GM21526 (cell line): ENCODE data around the gene CSTB.

Experiments used
- ATAC-seq: cut with Tn5 transposase; IDR thresholded peaks from one replicate; pipeline ENCODE4 v1.9.1; 2021; ENCODE audit warnings: moderate library complexity; ENCODE audit not compliant: unreplicated experiment, low FRiP score

CSTB gene

GRCh38 chr21:43752758-43753438 is 23.2 kb downstream of the CSTB start:
- ATAC-seq = no peak

DNA sequence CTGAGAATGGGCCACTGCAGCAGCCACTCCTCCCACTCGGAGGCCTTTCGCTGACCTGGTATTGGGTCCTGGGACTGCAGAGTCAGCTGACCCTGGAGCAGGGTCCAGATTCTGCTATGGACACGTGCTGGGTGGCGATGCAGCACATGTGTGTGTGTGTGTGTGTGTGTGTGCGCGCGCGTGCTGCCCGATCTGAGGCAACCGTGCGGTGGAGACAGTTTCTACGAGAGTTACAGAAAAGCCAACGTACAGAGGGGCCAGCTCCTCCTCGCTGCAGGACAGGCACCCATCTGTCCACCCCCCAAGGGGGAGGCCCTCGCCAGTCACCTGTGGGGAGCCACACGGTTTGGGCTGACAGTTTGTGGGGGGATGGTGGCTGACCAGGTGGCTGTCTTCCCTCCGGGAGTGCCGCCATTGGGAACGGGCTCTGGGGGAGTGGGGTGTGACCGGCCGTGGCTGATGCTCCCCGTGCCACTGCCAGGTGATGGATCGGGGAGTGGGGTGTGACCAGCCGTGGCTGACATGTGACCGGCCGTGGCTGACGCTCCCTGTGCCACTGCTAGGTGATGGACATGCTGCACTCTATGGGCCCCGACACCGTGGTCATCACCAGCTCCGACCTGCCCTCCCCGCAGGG is 24.0 kb downstream of the CSTB start:
- no peak for ATAC-seq

GRCh38 chr21:43750339-43751033 is 25.6 kb downstream of the CSTB start:
- no peak for ATAC-seq

- ATAC-seq = no peak
Measured at GRCh38 chr21:43749651-43750262, 26.4 kb downstream of the CSTB start.

GRCh38 chr21:43748622-43749021 is 27.5 kb downstream of the CSTB start:
- ATAC-seq = no peak

- no peak for ATAC-seq
Measured at GRCh38 chr21:43745772-43746517, 30.2 kb downstream of the CSTB start.

DNA sequence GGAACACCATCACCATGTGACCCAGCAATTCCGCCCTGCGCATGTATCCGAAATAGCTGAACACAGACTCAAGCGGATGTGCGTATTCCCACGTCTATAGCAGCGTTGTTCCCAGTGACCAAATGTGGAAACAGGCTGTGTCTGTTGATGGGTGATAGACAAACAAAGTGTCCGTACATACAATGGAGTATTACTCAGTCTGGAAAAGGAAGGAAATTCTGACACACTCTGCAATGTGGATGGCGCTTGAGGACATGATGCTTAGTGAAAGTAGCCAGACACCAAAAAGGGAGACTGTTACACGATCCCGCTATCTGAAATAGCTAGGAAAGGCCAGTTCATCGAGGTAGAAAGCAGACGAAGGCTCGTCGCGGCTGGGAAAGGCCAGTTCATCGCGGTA is 31.4 kb downstream of the CSTB start:
- no peak for ATAC-seq

DNA sequence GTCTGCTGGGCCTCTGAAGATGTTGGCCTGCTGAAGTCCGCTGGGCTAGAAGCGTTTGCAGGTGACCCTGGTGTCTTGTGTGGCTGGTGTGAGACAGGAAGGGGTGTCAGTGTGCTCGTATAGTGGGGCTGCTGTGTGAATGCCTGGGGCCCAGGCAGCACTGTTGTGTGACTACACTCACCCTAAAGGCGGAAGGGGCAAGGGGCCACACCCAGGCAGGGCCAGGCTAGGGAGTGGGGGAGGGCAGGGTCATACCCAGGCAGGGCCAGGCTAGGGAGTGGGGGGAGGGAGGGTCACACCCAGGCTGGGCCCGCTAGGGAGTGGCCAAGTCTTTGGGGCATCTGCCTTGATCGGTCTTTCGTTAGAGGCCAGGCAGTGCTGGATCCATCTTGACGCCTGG is 32.2 kb downstream of the CSTB start:
- ATAC-seq = no peak

- ATAC-seq = no peak
Measured at GRCh38 chr21:43741423-43742096, 34.5 kb downstream of the CSTB start.

- no peak for ATAC-seq
Measured at GRCh38 chr21:43740497-43741156, 35.5 kb downstream of the CSTB start.

- no peak for ATAC-seq
Measured at GRCh38 chr21:43739621-43740435, 36.3 kb downstream of the CSTB start.

- no peak for ATAC-seq
Measured at GRCh38 chr21:43737158-43737950, 38.8 kb downstream of the CSTB start.

DNA sequence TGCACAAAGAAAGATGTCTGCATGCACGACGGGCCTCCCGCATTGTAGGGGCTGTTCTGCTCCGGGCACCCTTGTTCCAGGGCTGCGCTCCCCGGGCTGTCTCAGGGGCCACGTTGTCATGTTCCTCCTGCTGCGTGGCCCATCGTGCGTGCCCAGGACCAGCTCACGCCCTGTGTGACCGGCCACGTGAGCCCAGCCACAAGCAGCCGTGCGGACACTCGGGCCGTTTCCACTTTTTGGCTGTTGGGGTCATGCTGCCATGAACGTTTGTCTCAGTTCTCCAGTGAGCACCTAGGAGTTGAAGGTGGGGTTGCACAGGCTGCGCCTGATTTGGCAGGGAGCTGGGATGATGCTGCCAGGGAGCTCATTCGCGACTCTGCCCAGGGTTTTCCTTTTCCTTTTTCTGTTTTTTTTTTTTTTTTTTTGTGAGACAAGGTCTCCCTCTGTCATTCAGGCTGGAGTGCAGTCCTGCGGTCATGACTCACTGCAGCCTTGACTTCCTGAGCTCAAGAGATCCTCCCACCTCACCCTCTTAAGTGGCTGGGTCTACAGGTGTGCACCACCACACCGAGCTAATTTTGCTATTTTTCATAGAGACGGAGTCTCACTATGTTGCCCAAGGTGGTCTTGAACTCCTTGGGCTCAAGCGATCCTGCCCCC is 39.8 kb downstream of the CSTB start:
- ATAC-seq = no peak

- ATAC-seq = no peak
Measured at GRCh38 chr21:43735236-43736091, 40.6 kb downstream of the CSTB start.

- ATAC-seq = no peak
Measured at GRCh38 chr21:43734928-43735229, 41.2 kb downstream of the CSTB start.

DNA sequence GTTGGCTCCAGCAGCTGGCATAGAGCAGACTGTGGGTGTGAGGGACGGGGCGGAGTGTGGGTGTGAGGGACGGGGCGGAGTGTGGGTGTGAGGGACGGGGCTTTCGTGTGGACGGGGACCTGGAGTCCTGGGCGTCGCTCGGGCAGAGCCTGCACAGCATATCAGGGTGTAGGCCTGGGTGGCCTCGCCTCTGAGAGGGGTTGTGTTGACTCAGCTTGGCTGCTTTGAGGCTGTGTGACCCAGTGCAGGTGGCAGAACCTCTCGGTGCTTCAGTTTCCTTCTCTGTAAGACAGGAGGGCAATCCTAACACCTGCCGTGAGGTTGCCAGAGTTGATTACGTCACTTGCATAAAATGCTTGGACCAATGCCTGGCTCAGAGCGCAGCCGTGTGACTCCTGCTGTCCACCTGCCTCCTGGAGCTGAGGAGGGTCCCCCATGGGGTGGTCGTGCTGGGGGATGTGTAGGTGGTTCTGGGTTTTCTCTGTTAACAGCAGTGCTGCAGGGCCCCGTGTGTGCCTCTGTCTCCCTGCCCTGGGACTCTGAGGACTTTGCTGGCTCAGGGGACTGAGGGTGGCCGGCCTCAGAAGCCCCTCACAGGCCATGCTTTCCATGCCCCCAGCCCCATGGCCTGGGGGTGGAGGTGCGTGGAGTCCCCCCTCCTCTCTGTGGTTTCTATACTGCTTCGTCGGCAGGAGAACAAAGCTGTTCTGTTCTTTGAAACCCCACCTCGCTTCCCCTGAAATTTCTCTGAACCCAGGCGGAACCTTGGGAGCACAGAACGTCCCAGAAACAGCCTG is 41.8 kb downstream of the CSTB start:
- ATAC-seq = no peak
